Hepatocyte (in vitro differentiated cells): ENCODE measurements around the gene SIL1. TPM values are rescaled to one million over a fixed set of nuclear protein-coding genes. Genes with fewer than 3 reads are reported as not detected.

ENCODE experiments used
- DNase-seq: peaks from one replicate; pipeline ENCODE4 v3.0.0-alpha.2; 2016; ENCODE audit warnings: low spot score
- H2AFZ ChIP-seq: fragments of 200-600 bp; sonication (generic); 2 replicates; pipeline ENCODE4 v1.6.0; 2016; ENCODE audit warnings: antibody characterized with exemption, mild to moderate bottlenecking
- H3K27ac ChIP-seq: fragments of 200-600 bp; sonication (generic); 2 replicates; pipeline ENCODE4 v1.5.1; 2016; ENCODE audit warnings: mild to moderate bottlenecking
- H3K27me3 ChIP-seq: fragments of 200-600 bp; sonication (generic); 2 replicates; pipeline ENCODE4 v1.6.1; 2016
- H3K36me3 ChIP-seq: fragments of 200-600 bp; sonication (generic); replicated peaks from 2 replicates; pipeline ENCODE4 v1.5.1; 2016; ENCODE audit warnings: low read depth; ENCODE audit not compliant: insufficient read depth
- H3K4me1 ChIP-seq: fragments of 200-600 bp; sonication (generic); 2 replicates; pipeline ENCODE4 v1.5.1; 2016; ENCODE audit warnings: mild to moderate bottlenecking, moderate library complexity; ENCODE audit not compliant: insufficient read depth
- H3K4me2 ChIP-seq: fragments of 200-600 bp; sonication (generic); 2 replicates; pipeline ENCODE4 v1.6.0; 2016
- H3K4me3 ChIP-seq: fragments of 200-600 bp; sonication (generic); 2 replicates; pipeline ENCODE4 v1.5.1; 2016; ENCODE audit warnings: mild to moderate bottlenecking
- H3K79me2 ChIP-seq: fragments of 200-600 bp; sonication (generic); 2 replicates; pipeline ENCODE4 v1.6.0; 2017; ENCODE audit warnings: mild to moderate bottlenecking
- H3K9me2 ChIP-seq: fragments of 200-600 bp; sonication (generic); replicated peaks from 2 replicates; pipeline ENCODE4 v1.6.0; 2017; ENCODE audit warnings: mild to moderate bottlenecking; ENCODE audit not compliant: insufficient read depth
- H3K9me3 ChIP-seq: fragments of 200-600 bp; sonication (generic); 2 replicates; pipeline ENCODE4 v1.5.1; 2016; ENCODE audit warnings: low read depth, mild to moderate bottlenecking
- H4K20me1 ChIP-seq: fragments of 200-600 bp; sonication (generic); 2 replicates; pipeline ENCODE4 v1.6.0; 2016; ENCODE audit warnings: mild to moderate bottlenecking; ENCODE audit not compliant: insufficient read depth, poor library complexity, severe bottlenecking
- CTCF ChIP-seq: fragments of 200-600 bp; sonication (generic); IDR thresholded peaks from 2 replicates; pipeline ENCODE4 v1.5.1; 2016; ENCODE audit warnings: antibody characterized with exemption, mild to moderate bottlenecking; ENCODE audit not compliant: poor library complexity
- EZH2 ChIP-seq: fragments of 200-600 bp; sonication (generic); IDR thresholded peaks from 2 replicates; pipeline ENCODE4 v1.6.1; 2016; ENCODE audit warnings: antibody characterized with exemption, mild to moderate bottlenecking, borderline replicate concordance
- EZH2phosphoT487 ChIP-seq: fragments of 200-600 bp; sonication (generic); IDR thresholded peaks from one replicate; pipeline ENCODE4 v1.6.1; 2018; ENCODE audit warnings: antibody characterized with exemption, mild to moderate bottlenecking, low read depth, moderate library complexity; ENCODE audit not compliant: unreplicated experiment, severe bottlenecking
- WGBS: methylation state at CpG from one replicate; pipeline ENCODE4 v1.1.6; 2016; ENCODE audit warnings: low lambda C conversion rate; ENCODE audit errors: missing lambda C conversion rate; 5-methylcytosine and 5-hydroxymethylcytosine counted together
- polyA plus RNA-seq: library from polyadenylated mRNA; unstranded; fragments of >200 nt; fragmentation: Nextera tagmentation; extraction: Ambion mirVana; gene quantifications from 2 replicates; pipeline ENCODE4 v1.2.1, GENCODE V29; 2016
- total RNA-seq: library from RNA; depleted of rRNA; stranded (reverse); fragments of >200 nt; gene quantifications from 2 replicates; pipeline ENCODE4 v1.2.3, GENCODE V29; 2014

The SIL1 gene
- total and polyA plus RNA-seq, 2 experiments from 2014 or later, result 82.0 to 176 TPM

GRCh38 chr5:138961221-138961620 is 236.9 kb downstream of the SIL1 start:
- Histone ChIP-seq H3K27ac (no peak overlapping the region), H3K79me2 (no peaks in the 10 kb centered on the region), H3K9me3 (no peaks in the 10 kb centered on the region), H3K36me3 (no peaks in the 10 kb centered on the region), H3K27me3 (no peaks in the 10 kb centered on the region), H3K4me3 (no peak overlapping the region), H4K20me1 (no peaks in the 10 kb centered on the region), H2AFZ (no peak overlapping the region), H3K9me2 (no peaks in the 10 kb centered on the region), H3K4me1 (peaks cover 33% of the 10 kb centered on the region), H3K4me2 (no peak overlapping the region)
- TF ChIP-seq EZH2phosphoT487 (no peak), EZH2 (no peak)
- DNase-seq, result no peak
- 93% methylated on average over 1 of the region's 1 CpG for WGBS

GRCh38 chr5:138960145-138960692 is 237.9 kb downstream of the SIL1 start:
- TF ChIP-seq CTCF (no peak), EZH2phosphoT487 (no peak), EZH2 (no peak)
- Histone ChIP-seq H3K4me3 (no peak overlapping the region), H3K9me2 (no peaks in the 10 kb centered on the region), H3K4me1 (peaks cover 34% of the 10 kb centered on the region), H3K36me3 (no peaks in the 10 kb centered on the region), H3K27me3 (no peaks in the 10 kb centered on the region), H2AFZ (no peak overlapping the region), H4K20me1 (no peaks in the 10 kb centered on the region), H3K4me2 (no peak overlapping the region), H3K79me2 (no peaks in the 10 kb centered on the region), H3K9me3 (no peaks in the 10 kb centered on the region), H3K27ac (no peak overlapping the region)
- 86% methylated on average over 5 of the region's 5 CpGs for WGBS
- DNase-seq, result no peak

- no peaks in the 10 kb centered on the region for H4K20me1 ChIP-seq
- H3K4me2 ChIP-seq, result no peak overlapping the region
- H2AFZ ChIP-seq, result no peak overlapping the region
- TF ChIP-seq CTCF, result no peak
- TF ChIP-seq EZH2phosphoT487, result no peak
- no peak for TF ChIP-seq EZH2
- 100% methylated on average over 1 of the region's 1 CpG for WGBS
- H3K79me2 ChIP-seq, result no peaks in the 10 kb centered on the region
- H3K36me3 ChIP-seq, result no peaks in the 10 kb centered on the region
- H3K27me3 ChIP-seq, result no peaks in the 10 kb centered on the region
- DNase-seq, result no peak
- H3K9me2 ChIP-seq, result no peaks in the 10 kb centered on the region
- H3K4me1 ChIP-seq, result peaks cover 13% of the 10 kb centered on the region
- H3K9me3 ChIP-seq, result no peaks in the 10 kb centered on the region
- no peak overlapping the region for H3K4me3 ChIP-seq
- no peak overlapping the region for H3K27ac ChIP-seq
These were observed 241.4 kb downstream of the SIL1 start for GRCh38 chr5:138956801-138957200.

GRCh38 chr5:138955671-138956295 is 242.4 kb downstream of the SIL1 start:
- H4K20me1 ChIP-seq, result no peaks in the 10 kb centered on the region
- no peak for DNase-seq
- H3K27me3 ChIP-seq, result no peaks in the 10 kb centered on the region
- no peaks in the 10 kb centered on the region for H3K9me3 ChIP-seq
- H3K4me1 ChIP-seq, result peaks cover 13% of the 10 kb centered on the region
- H3K4me2 ChIP-seq, result no peak overlapping the region
- no peak overlapping the region for H2AFZ ChIP-seq
- no peak for TF ChIP-seq EZH2
- TF ChIP-seq EZH2phosphoT487, result no peak
- no peak for TF ChIP-seq CTCF
- 86% methylated on average over 9 of the region's 9 CpGs for WGBS
- no peaks in the 10 kb centered on the region for H3K9me2 ChIP-seq
- no peak overlapping the region for H3K27ac ChIP-seq
- H3K36me3 ChIP-seq, result no peaks in the 10 kb centered on the region
- no peak overlapping the region for H3K4me3 ChIP-seq
- H3K79me2 ChIP-seq, result no peaks in the 10 kb centered on the region
